ENCODE measurements around the gene PRKD1.
A peak's percentile ranks its signal among the peaks of the same experiment; 100 is the strongest.

DNA sequence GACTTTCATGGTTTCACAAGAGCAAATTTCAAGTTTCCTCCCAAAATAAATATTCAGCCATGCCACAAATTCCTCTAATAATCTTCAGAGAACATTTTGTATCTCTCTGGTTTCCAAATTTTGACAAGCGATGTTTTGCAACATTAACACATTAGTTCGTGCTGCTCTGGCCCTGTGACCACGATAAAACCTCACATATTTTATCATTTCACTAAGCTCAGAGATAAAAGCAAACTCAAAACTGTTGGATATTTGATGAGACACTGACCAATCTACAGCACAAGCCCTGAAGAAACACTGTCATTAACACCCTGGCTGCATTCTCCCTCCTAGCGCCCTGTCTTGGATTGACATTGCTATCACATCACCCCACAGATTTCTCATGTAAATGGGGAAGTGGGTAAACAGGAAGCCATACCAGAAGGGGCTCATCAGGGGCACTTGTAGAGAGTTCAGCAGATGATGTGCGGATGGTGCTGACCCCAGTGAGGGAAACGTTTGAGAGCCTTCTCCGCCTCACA is 264.3 kb downstream of the PRKD1 start:
- TF ChIP-seq, protein P1, sequence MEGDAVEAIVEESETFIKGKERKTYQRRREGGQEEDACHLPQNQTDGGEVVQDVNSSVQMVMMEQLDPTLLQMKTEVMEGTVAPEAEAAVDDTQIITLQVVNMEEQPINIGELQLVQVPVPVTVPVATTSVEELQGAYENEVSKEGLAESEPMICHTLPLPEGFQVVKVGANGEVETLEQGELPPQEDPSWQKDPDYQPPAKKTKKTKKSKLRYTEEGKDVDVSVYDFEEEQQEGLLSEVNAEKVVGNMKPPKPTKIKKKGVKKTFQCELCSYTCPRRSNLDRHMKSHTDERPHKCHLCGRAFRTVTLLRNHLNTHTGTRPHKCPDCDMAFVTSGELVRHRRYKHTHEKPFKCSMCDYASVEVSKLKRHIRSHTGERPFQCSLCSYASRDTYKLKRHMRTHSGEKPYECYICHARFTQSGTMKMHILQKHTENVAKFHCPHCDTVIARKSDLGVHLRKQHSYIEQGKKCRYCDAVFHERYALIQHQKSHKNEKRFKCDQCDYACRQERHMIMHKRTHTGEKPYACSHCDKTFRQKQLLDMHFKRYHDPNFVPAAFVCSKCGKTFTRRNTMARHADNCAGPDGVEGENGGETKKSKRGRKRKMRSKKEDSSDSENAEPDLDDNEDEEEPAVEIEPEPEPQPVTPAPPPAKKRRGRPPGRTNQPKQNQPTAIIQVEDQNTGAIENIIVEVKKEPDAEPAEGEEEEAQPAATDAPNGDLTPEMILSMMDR (IDR thresholded peaks at IDR 0.05): no peak
- TF ChIP-seq POLR2A (IDR thresholded peaks at IDR 0.05) (no peak), EP300 (IDR thresholded peaks at IDR 0.05) (peak; percentile 68 to 88)

Data from tibial nerve (tissue), 4 donors.